GM18508 (cell line): ENCODE data around the gene OR52B2.

Source experiments
- ATAC-seq: cut with Tn5 transposase; IDR thresholded peaks from one replicate; pipeline ENCODE4 v1.9.1; 2021; ENCODE audit warnings: moderate number of reproducible peaks; ENCODE audit not compliant: insufficient read depth, unreplicated experiment

Gene OR52B2

GRCh38 chr11:6170226-6170625 is at the start of gene OR52B2:
Gene OR52B2, minus strand, starts transcription at chr11:6170326. Its CDS starts 0 bp downstream, at chr11:6170326.
- no peak for ATAC-seq

GRCh38 chr11:6219359-6219758 is 49.2 kb upstream of the OR52B2 start:
- ATAC-seq = no peak

GRCh38 chr11:6217722-6218121 is 47.6 kb upstream of the OR52B2 start:
- ATAC-seq = no peak

- no peak for ATAC-seq
Observed at GRCh38 chr11:6216501-6216900, 46.4 kb upstream of the OR52B2 start.

GRCh38 chr11:6214530-6214929 is 44.4 kb upstream of the OR52B2 start:
- ATAC-seq = no peak

GRCh38 chr11:6210274-6210955 is 40.3 kb upstream of the OR52B2 start:
- ATAC-seq = no peak

- ATAC-seq = no peak
Observed at GRCh38 chr11:6209801-6210200, 39.7 kb upstream of the OR52B2 start.

GRCh38 chr11:6206456-6207180 is 36.5 kb upstream of the OR52B2 start:
- ATAC-seq = no peak

GRCh38 chr11:6205366-6205765 is 35.2 kb upstream of the OR52B2 start, which contains the start of gene C11orf42:
Gene C11orf42, plus strand, starts transcription at chr11:6205557. Its CDS starts 59 bp downstream, at chr11:6205616.
- no peak for ATAC-seq

GRCh38 chr11:6204706-6205105 is 34.6 kb upstream of the OR52B2 start:
- no peak for ATAC-seq

GRCh38 chr11:6203327-6203726 is 33.2 kb upstream of the OR52B2 start:
- ATAC-seq = peak; percentile 54

GRCh38 chr11:6202041-6202440 is 31.9 kb upstream of the OR52B2 start:
- no peak for ATAC-seq

- no peak for ATAC-seq
Observed at GRCh38 chr11:6201481-6201880, 31.4 kb upstream of the OR52B2 start.

GRCh38 chr11:6200975-6201374 is 30.8 kb upstream of the OR52B2 start:
- ATAC-seq = no peak

- ATAC-seq = no peak
Observed at GRCh38 chr11:6199174-6199810, 29.2 kb upstream of the OR52B2 start, which contains the start of gene OR52W1. Gene OR52W1, plus strand, starts transcription at chr11:6199224. Its CDS starts 0 bp downstream, at chr11:6199224.

- ATAC-seq = no peak
Observed at GRCh38 chr11:6197466-6198200, 27.5 kb upstream of the OR52B2 start.

- no peak for ATAC-seq
Observed at GRCh38 chr11:6196396-6196795, 26.3 kb upstream of the OR52B2 start.

GRCh38 chr11:6194065-6194581 is 24.0 kb upstream of the OR52B2 start:
- ATAC-seq = no peak

GRCh38 chr11:6191742-6192141 is 21.6 kb upstream of the OR52B2 start:
- ATAC-seq = no peak

- ATAC-seq = no peak
Observed at GRCh38 chr11:6175440-6175839, 5.3 kb upstream of the OR52B2 start.
